RWPE2 (cell line): ENCODE results near the gene DNAI1.

Source experiments
- ATAC-seq: fragments of 200-7000 bp; cut with Tn5 transposase; 3 replicates; pipeline ENCODE4 v1.9.1; 2021; ENCODE audit warnings: low read depth
- DNase-seq: peaks from one replicate; pipeline ENCODE4 v3.0.0-alpha.2; 2020; ENCODE audit warnings: low spot score
- H3K27ac ChIP-seq: fragments of 450-650 bp; 2 replicates; pipeline ENCODE4 v1.5.1; 2017; ENCODE audit warnings: mild to moderate bottlenecking; ENCODE audit not compliant: poor library complexity, severe bottlenecking
- H3K27me3 ChIP-seq: fragments of 250-450 bp; sonication (Bioruptor Pico); 2 replicates; pipeline ENCODE4 v1.5.1; 2021; ENCODE audit warnings: mild to moderate bottlenecking, moderate library complexity; ENCODE audit not compliant: insufficient read depth, poor library complexity, severe bottlenecking
- H3K36me3 ChIP-seq: fragments of 250-450 bp; sonication (Bioruptor Pico); 2 replicates; pipeline ENCODE4 v1.5.1; 2020; ENCODE audit warnings: low read depth, mild to moderate bottlenecking, moderate library complexity
- H3K4me1 ChIP-seq: fragments of 250-450 bp; sonication (Bioruptor Pico); 2 replicates; pipeline ENCODE4 v1.5.1; 2021; ENCODE audit warnings: mild to moderate bottlenecking, moderate library complexity; ENCODE audit not compliant: insufficient read depth, poor library complexity, severe bottlenecking
- H3K4me3 ChIP-seq: fragments of 250-450 bp; sonication (Bioruptor Pico); 2 replicates; pipeline ENCODE4 v1.5.1; 2021; ENCODE audit warnings: mild to moderate bottlenecking, moderate library complexity; ENCODE audit not compliant: severe bottlenecking
- H3K9me3 ChIP-seq: fragments of 250-450 bp; sonication (Bioruptor Pico); 2 replicates; pipeline ENCODE4 v1.5.1; 2021; ENCODE audit warnings: mild to moderate bottlenecking, moderate library complexity; ENCODE audit not compliant: severe bottlenecking
- CTCF ChIP-seq: fragments of 450-650 bp; IDR thresholded peaks from one replicate; pipeline ENCODE4 v1.5.1; 2017; ENCODE audit warnings: mild to moderate bottlenecking, moderate library complexity; ENCODE audit not compliant: poor library complexity, severe bottlenecking

Gene DNAI1

GRCh38 chr9:34554211-34555001 lies 95.8 kb downstream of the DNAI1 start:
- no peak overlapping the region for H3K4me3 ChIP-seq
- no peaks in the 10 kb centered on the region for H3K27me3 ChIP-seq
- H3K9me3 ChIP-seq = no peaks in the 10 kb centered on the region
- H3K4me1 ChIP-seq = no peaks in the 10 kb centered on the region
- no peaks in the 10 kb centered on the region for H3K36me3 ChIP-seq
- DNase-seq (no peak), ATAC-seq (no peak)
- H3K27ac ChIP-seq = no peak overlapping the region
- TF ChIP-seq CTCF = no peak

GRCh38 chr9:34555002-34555348 lies 96.4 kb downstream of the DNAI1 start:
- no peak for TF ChIP-seq CTCF
- H3K36me3 ChIP-seq = no peaks in the 10 kb centered on the region
- no peak overlapping the region for H3K27ac ChIP-seq
- no peaks in the 10 kb centered on the region for H3K9me3 ChIP-seq
- peak; percentile 67 for DNase-seq
- ATAC-seq = no peak
- no peaks in the 10 kb centered on the region for H3K27me3 ChIP-seq
- H3K4me3 ChIP-seq = no peak overlapping the region
- H3K4me1 ChIP-seq = no peaks in the 10 kb centered on the region

GRCh38 chr9:34555500-34555899 lies 96.9 kb downstream of the DNAI1 start:
- ATAC-seq (no peak), DNase-seq (no peak)
- Histone ChIP-seq H3K27me3 (no peaks in the 10 kb centered on the region), H3K36me3 (no peaks in the 10 kb centered on the region), H3K4me1 (no peaks in the 10 kb centered on the region), H3K27ac (no peak overlapping the region), H3K9me3 (no peaks in the 10 kb centered on the region), H3K4me3 (no peak overlapping the region)
- no peak for TF ChIP-seq CTCF

- Histone ChIP-seq H3K9me3 (no peaks in the 10 kb centered on the region), H3K27me3 (no peaks in the 10 kb centered on the region), H3K4me3 (no peak overlapping the region), H3K36me3 (no peaks in the 10 kb centered on the region), H3K27ac (no peak overlapping the region), H3K4me1 (no peaks in the 10 kb centered on the region)
- no peak for ATAC-seq
- TF ChIP-seq CTCF = no peak
- peak; percentile 42 for DNase-seq
Measured at GRCh38 chr9:34555936-34556525, 97.4 kb downstream of the DNAI1 start.

- no peak for DNase-seq
- Histone ChIP-seq H3K4me3 (no peak overlapping the region), H3K9me3 (no peaks in the 10 kb centered on the region), H3K27me3 (no peaks in the 10 kb centered on the region), H3K27ac (no peak overlapping the region), H3K36me3 (no peaks in the 10 kb centered on the region), H3K4me1 (no peaks in the 10 kb centered on the region)
- TF ChIP-seq CTCF = no peak
- no peak for ATAC-seq
Measured at GRCh38 chr9:34556949-34557348, 98.3 kb downstream of the DNAI1 start.
